ENCODE data around the gene IL17RE. TPM values are rescaled to one million over a fixed set of nuclear protein-coding genes. Genes with fewer than 3 reads are reported as not detected.
"Not testable (repeated sequence)": the region's sequence is repeated elsewhere in the genome, so short reads cannot be mapped to it uniquely, and the experiment has no call there.

Gene IL17RE
- polyA plus RNA-seq, 3 donors from 2014 or later: 0.14 TPM; not detected in 2

- H3K36me3 Mint-ChIP-seq: peaks cover 4 to 8% (median 4%) of the 10 kb centered on the region in 3 donors
- H3K4me3 Mint-ChIP-seq: no peak overlapping the region
- H3K27ac Mint-ChIP-seq: no peak overlapping the region
- H3K4me1 Mint-ChIP-seq: peaks cover 30 to 36% of the 10 kb centered on the region in 2 donors
- DNase-seq: no peak
- H3K27me3 Mint-ChIP-seq (ENCODE audit: low read depth in 3 of 3): peaks cover 5 to 17% (median 11%) of the 10 kb centered on the region in 3 donors
- no peaks in the 10 kb centered on the region for H3K9me3 Mint-ChIP-seq
Observed at GRCh38 chr3:9937486-9938238, 35.0 kb downstream of the IL17RE start.

GRCh38 chr3:9938966-9939365, 36.3 kb downstream of the IL17RE start:
- Mint-ChIP-seq H3K27me3 (ENCODE audit: low read depth in 3 of 3) (peaks cover 0 to 4% (median 2%) of the 10 kb centered on the region in 3 donors), H3K4me3 (no peak overlapping the region), H3K4me1 (peaks cover 22 to 32% of the 10 kb centered on the region in 2 donors), H3K27ac (no peak overlapping the region), H3K9me3 (no peaks in the 10 kb centered on the region), H3K36me3 (peaks cover 4 to 9% (median 8%) of the 10 kb centered on the region in 3 donors)
- DNase-seq: no peak

GRCh38 chr3:9939906-9940305, 37.3 kb downstream of the IL17RE start:
- not testable (repeated sequence) for H3K9me3 Mint-ChIP-seq; H3K36me3 Mint-ChIP-seq; H3K27ac Mint-ChIP-seq; H3K27me3 Mint-ChIP-seq (ENCODE audit: low read depth in 3 of 3); DNase-seq; H3K4me3 Mint-ChIP-seq
- H3K4me1 Mint-ChIP-seq: peaks cover 13 to 22% of the 10 kb centered on the region in 2 donors

- no peaks in the 10 kb centered on the region for H3K9me3 Mint-ChIP-seq
- no peaks in the 10 kb centered on the region for H3K27me3 Mint-ChIP-seq (ENCODE audit: low read depth in 3 of 3)
- H3K27ac Mint-ChIP-seq: no peak overlapping the region
- H3K36me3 Mint-ChIP-seq: peaks cover 4 to 9% (median 4%) of the 10 kb centered on the region in 3 donors
- DNase-seq: no peak
- no peak overlapping the region for H3K4me3 Mint-ChIP-seq
- H3K4me1 Mint-ChIP-seq: peaks cover 6 to 14% of the 10 kb centered on the region in 2 donors
Observed at GRCh38 chr3:9940746-9941145, 38.1 kb downstream of the IL17RE start.

GRCh38 chr3:9942164-9942563, 39.5 kb downstream of the IL17RE start:
- Mint-ChIP-seq H3K9me3 (no peaks in the 10 kb centered on the region), H3K36me3 (peaks cover 0 to 5% (median 1%) of the 10 kb centered on the region in 3 donors), H3K27ac (peak overlapping the region in 2 of 6 donors; percentile 26 to 75), H3K4me3 (no peak overlapping the region), H3K27me3 (ENCODE audit: low read depth in 3 of 3) (no peaks in the 10 kb centered on the region), H3K4me1 (peaks cover 1 to 6% of the 10 kb centered on the region in 2 donors)
- no peak for DNase-seq

GRCh38 chr3:9942934-9943690, 40.5 kb downstream of the IL17RE start:
- H3K4me3 Mint-ChIP-seq: no peak overlapping the region

GRCh38 chr3:9944271-9944670, 41.6 kb downstream of the IL17RE start:
- H3K27ac Mint-ChIP-seq: peak overlapping the region in 2 of 6 donors; percentile 33 to 64
- H3K4me3 Mint-ChIP-seq: no peak overlapping the region
- DNase-seq: no peak

More at GRCh38 chr3:9942934-9943690, 40.5 kb downstream of the IL17RE start:
- Mint-ChIP-seq H3K27me3 (ENCODE audit: low read depth in 3 of 3) (no peaks in the 10 kb centered on the region), H3K27ac (peak overlapping the region in 1 of 6 donors; percentile 62), H3K4me1 (peaks cover 0 to 4% of the 10 kb centered on the region in 2 donors), H3K9me3 (no peaks in the 10 kb centered on the region), H3K36me3 (peaks cover 0 to 5% (median 0%) of the 10 kb centered on the region in 3 donors)
- no peak for DNase-seq

GRCh38 chr3:9945358-9945757, 42.7 kb downstream of the IL17RE start:
- Mint-ChIP-seq H3K27ac (peak overlapping the region in 5 of 6 donors; percentile 25 to 78 (median 46)), H3K4me3 (peak overlapping the region; percentile 38 to 62 (median 54)), H3K9me3 (no peaks in the 10 kb centered on the region), H3K4me1 (peaks cover 0 to 4% of the 10 kb centered on the region in 2 donors), H3K27me3 (ENCODE audit: low read depth in 3 of 3) (no peaks in the 10 kb centered on the region), H3K36me3 (peaks cover 0 to 5% (median 0%) of the 10 kb centered on the region in 3 donors)
- DNase-seq: no peak

More at GRCh38 chr3:9944271-9944670, 41.6 kb downstream of the IL17RE start:
- Mint-ChIP-seq H3K9me3 (no peaks in the 10 kb centered on the region), H3K36me3 (peaks cover 0 to 5% (median 0%) of the 10 kb centered on the region in 3 donors), H3K4me1 (peaks cover 0 to 4% of the 10 kb centered on the region in 2 donors), H3K27me3 (ENCODE audit: low read depth in 3 of 3) (no peaks in the 10 kb centered on the region)

- Mint-ChIP-seq H3K4me1 (peaks cover 6 to 8% of the 10 kb centered on the region in 2 donors), H3K27ac (peak overlapping the region in 5 of 6 donors; percentile 81 to 94 (median 87)), H3K9me3 (no peaks in the 10 kb centered on the region), H3K4me3 (peak overlapping the region; percentile 72 to 83 (median 82)), H3K27me3 (ENCODE audit: low read depth in 3 of 3) (no peaks in the 10 kb centered on the region), H3K36me3 (peaks cover 0 to 5% (median 0%) of the 10 kb centered on the region in 3 donors)
- DNase-seq: peak; percentile 84 to 92 (median 84)
Observed at GRCh38 chr3:9946112-9947024, 43.7 kb downstream of the IL17RE start.

GRCh38 chr3:9947025-9947995, 44.7 kb downstream of the IL17RE start:
- peaks cover 12 to 15% of the 10 kb centered on the region in 2 donors for H3K4me1 Mint-ChIP-seq
- H3K36me3 Mint-ChIP-seq: peaks cover 0 to 5% (median 0%) of the 10 kb centered on the region in 3 donors
- no peak overlapping the region for H3K27ac Mint-ChIP-seq
- DNase-seq: no peak
- no peaks in the 10 kb centered on the region for H3K27me3 Mint-ChIP-seq (ENCODE audit: low read depth in 3 of 3)
- no peak overlapping the region for H3K4me3 Mint-ChIP-seq
- no peaks in the 10 kb centered on the region for H3K9me3 Mint-ChIP-seq

- Mint-ChIP-seq H3K9me3 (no peaks in the 10 kb centered on the region), H3K4me1 (peaks cover 19 to 22% of the 10 kb centered on the region in 2 donors), H3K27ac (no peak overlapping the region), H3K27me3 (ENCODE audit: low read depth in 3 of 3) (peaks cover 0 to 6% (median 2%) of the 10 kb centered on the region in 3 donors), H3K4me3 (peak overlapping the region in 1 of 5 donors; percentile 45), H3K36me3 (no peaks in the 10 kb centered on the region)
- DNase-seq: no peak
Observed at GRCh38 chr3:9948586-9948985, 45.9 kb downstream of the IL17RE start.

GRCh38 chr3:9949115-9949514, 46.5 kb downstream of the IL17RE start:
- Mint-ChIP-seq H3K36me3 (no peaks in the 10 kb centered on the region), H3K4me1 (peaks cover 19 to 22% of the 10 kb centered on the region in 2 donors), H3K27ac (no peak overlapping the region), H3K9me3 (no peaks in the 10 kb centered on the region), H3K4me3 (no peak overlapping the region), H3K27me3 (ENCODE audit: low read depth in 3 of 3) (peaks cover under 1 to 6% (median 2%) of the 10 kb centered on the region in 3 donors)
- no peak for DNase-seq

Data from immature natural killer cell (primary cell).